Left forelimb (tissue), 1 donor: Measurements from ENCODE around the gene PHF21B.
"Not testable (repeated sequence)": the region's sequence is repeated elsewhere in the genome, so short reads cannot be mapped to it uniquely, and the experiment has no call there.

ENCODE experiments used
- DNase-seq: peaks from one replicate; pipeline ENCODE4 v3.0.0-alpha.2; 2018; ENCODE audit warnings: low spot score

PHF21B gene

GRCh38 chr22:44917372-44918165 is 92.2 kb downstream of the PHF21B start:
- peak; percentile 47 for DNase-seq

- no peak for DNase-seq
Measured at GRCh38 chr22:44916281-44917231, 93.2 kb downstream of the PHF21B start.

- no peak for DNase-seq
Measured at GRCh38 chr22:44915441-44915840, 94.4 kb downstream of the PHF21B start.

GRCh38 chr22:44914026-44914721 is 95.6 kb downstream of the PHF21B start:
- DNase-seq = no peak

- DNase-seq = no peak
Measured at GRCh38 chr22:44913198-44913983, 96.4 kb downstream of the PHF21B start.

- DNase-seq = no peak
Measured at GRCh38 chr22:44909241-44909640, 100.6 kb downstream of the PHF21B start.

GRCh38 chr22:44907765-44908737 is 101.8 kb downstream of the PHF21B start:
- no peak for DNase-seq

GRCh38 chr22:44906999-44907644 is 102.7 kb downstream of the PHF21B start:
- no peak for DNase-seq

GRCh38 chr22:44906248-44906936 is 103.4 kb downstream of the PHF21B start:
- DNase-seq = no peak

- DNase-seq = not testable (repeated sequence)
Measured at GRCh38 chr22:44904492-44905152, 105.2 kb downstream of the PHF21B start.

GRCh38 chr22:44903164-44903563 is 106.6 kb downstream of the PHF21B start:
- not testable (repeated sequence) for DNase-seq

GRCh38 chr22:44901301-44901700 is 108.5 kb downstream of the PHF21B start:
- no peak for DNase-seq

- DNase-seq = no peak
Measured at GRCh38 chr22:44898236-44898635, 111.6 kb downstream of the PHF21B start.

GRCh38 chr22:44895296-44896055 is 114.3 kb downstream of the PHF21B start:
- DNase-seq = no peak

- DNase-seq = no peak
Measured at GRCh38 chr22:44894782-44895181, 115.0 kb downstream of the PHF21B start.

- no peak for DNase-seq
Measured at GRCh38 chr22:44894321-44894720, 115.5 kb downstream of the PHF21B start.

GRCh38 chr22:44893731-44894080 is 116.1 kb downstream of the PHF21B start:
- DNase-seq = no peak
